HG02870 (cell line): ENCODE results near the gene TNFSF13.

ENCODE experiments used
- ATAC-seq: cut with Tn5 transposase; IDR thresholded peaks from one replicate; pipeline ENCODE4 v1.9.1; 2021; ENCODE audit warnings: mild to moderate bottlenecking, moderate library complexity; ENCODE audit not compliant: unreplicated experiment

Gene TNFSF13, protein sequence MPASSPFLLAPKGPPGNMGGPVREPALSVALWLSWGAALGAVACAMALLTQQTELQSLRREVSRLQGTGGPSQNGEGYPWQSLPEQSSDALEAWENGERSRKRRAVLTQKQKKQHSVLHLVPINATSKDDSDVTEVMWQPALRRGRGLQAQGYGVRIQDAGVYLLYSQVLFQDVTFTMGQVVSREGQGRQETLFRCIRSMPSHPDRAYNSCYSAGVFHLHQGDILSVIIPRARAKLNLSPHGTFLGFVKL

GRCh38 chr17:7558544-7559319 lies at the start of gene TNFSF13:
Gene TNFSF13, plus strand, starts transcription at chr17:7558750. Its CDS starts 290 bp downstream, at chr17:7559040.
- no peak for ATAC-seq

DNA sequence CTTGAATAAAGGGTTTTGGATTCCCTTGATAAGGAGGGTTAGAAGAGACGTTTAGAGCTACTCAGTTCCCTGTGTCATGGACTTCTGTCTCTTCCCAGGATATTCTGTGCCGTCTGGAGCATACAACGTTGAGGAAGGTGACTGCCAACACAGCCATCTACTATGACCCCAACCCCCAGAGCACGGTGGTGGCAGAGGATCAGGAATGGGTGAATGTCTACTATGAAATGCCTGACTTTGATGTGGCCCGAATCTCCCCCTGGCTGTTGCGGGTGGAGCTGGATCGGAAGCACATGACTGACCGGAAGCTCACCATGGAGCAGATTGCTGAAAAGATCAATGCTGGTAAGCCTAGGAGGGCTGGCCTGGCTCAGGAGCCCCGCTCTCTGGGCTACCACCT lies 49.7 kb upstream of the TNFSF13 start:
- ATAC-seq, result no peak

DNA sequence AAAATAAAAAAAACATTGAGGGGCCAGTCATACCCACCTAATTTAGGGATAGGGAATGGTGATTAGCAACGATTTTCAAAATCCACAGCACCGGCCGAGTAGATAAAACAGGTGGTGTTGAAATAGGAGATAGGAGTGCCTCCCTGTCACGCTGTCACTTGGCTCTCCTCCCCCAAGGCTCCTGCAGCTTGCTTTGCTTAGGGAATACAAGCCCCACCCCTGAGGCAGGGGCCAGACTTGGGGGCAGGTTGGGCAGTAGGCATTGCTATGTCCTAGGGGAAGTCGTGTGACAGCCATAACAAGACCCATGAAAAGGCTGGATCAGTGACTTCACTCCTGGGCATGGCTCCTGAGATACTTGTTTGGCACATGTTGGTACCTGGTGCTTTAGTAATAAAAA lies 48.6 kb upstream of the TNFSF13 start:
- ATAC-seq, result no peak

GRCh38 chr17:7511108-7511507 lies 47.4 kb upstream of the TNFSF13 start:
- ATAC-seq, result no peak

GRCh38 chr17:7512105-7512504 lies 46.4 kb upstream of the TNFSF13 start:
- no peak for ATAC-seq

GRCh38 chr17:7512824-7513540 lies 45.6 kb upstream of the TNFSF13 start:
- no peak for ATAC-seq

- no peak for ATAC-seq
Measured at GRCh38 chr17:7513850-7514419, 44.6 kb upstream of the TNFSF13 start.

DNA sequence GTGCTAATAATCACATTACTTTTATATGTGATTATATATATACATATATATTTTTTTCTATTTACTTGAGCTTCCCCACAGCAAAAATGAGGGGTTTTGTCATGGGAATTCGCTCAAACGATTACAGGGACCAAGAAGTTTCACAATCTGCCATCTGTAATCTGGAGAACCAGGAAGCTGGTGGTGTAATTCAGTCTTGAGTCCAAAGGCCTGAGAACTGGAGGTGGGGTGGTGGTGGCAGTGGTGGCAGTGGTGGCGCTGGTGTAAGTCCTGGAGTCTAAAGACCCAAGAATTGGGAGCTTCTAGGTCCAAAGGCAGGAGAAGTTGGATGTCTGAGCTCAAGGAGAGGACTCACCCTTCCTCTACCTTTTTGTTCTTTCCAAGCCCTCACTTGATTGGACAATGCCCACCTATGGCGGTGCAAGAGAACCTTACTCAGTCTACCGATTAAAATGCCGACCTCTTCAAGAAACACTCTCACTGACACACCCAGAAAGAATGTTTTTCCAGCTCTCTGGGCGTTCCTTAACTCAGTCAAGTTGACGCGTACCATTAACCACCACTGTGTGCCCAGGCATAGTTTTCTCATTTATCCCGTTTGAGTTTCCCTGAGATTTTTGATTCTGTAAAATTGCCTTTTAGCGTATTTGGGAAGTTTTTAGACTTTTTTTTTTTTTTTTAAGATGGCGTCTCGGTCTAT lies 42.5 kb upstream of the TNFSF13 start:
- ATAC-seq, result no peak

DNA sequence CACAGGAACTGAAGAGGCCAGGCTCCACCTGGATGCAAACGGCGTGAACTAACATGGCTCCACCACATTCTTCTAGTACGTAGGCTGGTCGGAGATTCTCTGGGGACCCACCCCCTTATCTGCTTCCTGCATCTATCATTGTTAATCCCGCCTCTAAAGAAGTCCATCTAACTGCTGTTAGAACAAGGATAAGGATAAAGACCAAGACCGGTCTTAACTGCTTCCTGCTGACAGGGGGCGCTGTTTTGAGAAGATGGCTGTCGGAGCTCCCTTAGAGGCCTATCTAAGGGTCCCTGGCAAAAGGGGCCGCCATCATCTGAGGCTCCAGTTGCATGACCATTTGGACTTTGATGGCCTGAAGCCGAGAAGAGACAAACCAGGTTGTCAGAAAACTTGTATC lies 35.5 kb upstream of the TNFSF13 start:
- no peak for ATAC-seq

DNA sequence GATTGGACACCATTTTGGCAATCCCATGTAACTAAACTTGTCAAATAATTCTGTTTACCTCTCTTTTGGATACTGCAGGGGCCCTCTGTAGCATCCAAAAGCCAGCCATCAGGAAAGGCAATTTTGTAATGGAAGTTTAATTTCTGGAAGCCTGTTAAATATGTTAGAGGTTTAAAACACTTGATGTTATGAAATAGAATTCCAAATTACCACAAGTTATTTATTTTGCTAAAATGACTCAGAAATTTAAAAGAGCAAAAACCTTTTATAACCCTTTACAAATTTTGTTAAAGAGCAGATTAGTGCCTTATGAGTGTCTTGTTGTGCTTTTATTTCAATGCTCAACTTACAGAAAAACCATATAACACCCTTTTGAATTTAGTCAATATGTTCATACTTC lies 29.7 kb upstream of the TNFSF13 start:
- ATAC-seq, result no peak

- ATAC-seq, result no peak
Measured at GRCh38 chr17:7530023-7530900, 28.3 kb upstream of the TNFSF13 start.

GRCh38 chr17:7538050-7538449 lies 20.5 kb upstream of the TNFSF13 start:
- no peak for ATAC-seq

- ATAC-seq, result no peak
Measured at GRCh38 chr17:7538891-7539545, 19.5 kb upstream of the TNFSF13 start.

DNA sequence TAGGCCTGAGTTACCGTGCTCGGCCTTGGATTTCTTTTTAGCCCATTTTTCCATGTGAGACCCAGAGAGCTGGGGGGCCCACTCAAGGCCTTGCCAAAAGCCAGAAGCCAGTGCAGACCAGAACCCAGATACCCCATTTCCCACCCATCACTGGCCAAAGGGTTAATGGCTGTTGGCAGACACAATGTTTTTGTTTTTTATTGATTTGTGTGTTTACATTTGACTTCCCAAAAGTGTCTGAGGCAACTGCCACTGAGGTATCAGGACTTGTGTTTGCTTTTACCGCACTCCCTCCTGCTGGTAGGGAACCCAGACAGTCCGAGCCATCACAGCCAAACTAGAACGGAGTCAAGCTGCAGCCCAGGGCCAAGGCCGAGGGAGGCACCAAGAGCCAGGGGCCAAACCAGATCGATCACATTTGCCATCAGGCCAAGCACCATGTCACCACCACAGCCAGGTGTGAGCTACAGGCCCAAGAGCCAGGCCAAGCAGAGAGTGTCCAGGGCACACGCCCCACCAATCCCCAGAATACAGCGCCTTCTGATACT lies 17.4 kb upstream of the TNFSF13 start:
- no peak for ATAC-seq

GRCh38 chr17:7544911-7545310 lies 13.6 kb upstream of the TNFSF13 start:
- no peak for ATAC-seq

GRCh38 chr17:7548585-7549400 lies 9.8 kb upstream of the TNFSF13 start, which contains the start of gene TNFSF12:
Gene TNFSF12, plus strand, starts transcription at chr17:7549058. Its CDS starts 96 bp downstream, at chr17:7549154.
- ATAC-seq, result no peak

GRCh38 chr17:7549401-7550055 lies 9.0 kb upstream of the TNFSF13 start:
- no peak for ATAC-seq

- no peak for ATAC-seq
Measured at GRCh38 chr17:7550344-7550743, 8.2 kb upstream of the TNFSF13 start.
